Measurements from ENCODE around the gene PRPSAP1.

PRPSAP1 gene

DNA sequence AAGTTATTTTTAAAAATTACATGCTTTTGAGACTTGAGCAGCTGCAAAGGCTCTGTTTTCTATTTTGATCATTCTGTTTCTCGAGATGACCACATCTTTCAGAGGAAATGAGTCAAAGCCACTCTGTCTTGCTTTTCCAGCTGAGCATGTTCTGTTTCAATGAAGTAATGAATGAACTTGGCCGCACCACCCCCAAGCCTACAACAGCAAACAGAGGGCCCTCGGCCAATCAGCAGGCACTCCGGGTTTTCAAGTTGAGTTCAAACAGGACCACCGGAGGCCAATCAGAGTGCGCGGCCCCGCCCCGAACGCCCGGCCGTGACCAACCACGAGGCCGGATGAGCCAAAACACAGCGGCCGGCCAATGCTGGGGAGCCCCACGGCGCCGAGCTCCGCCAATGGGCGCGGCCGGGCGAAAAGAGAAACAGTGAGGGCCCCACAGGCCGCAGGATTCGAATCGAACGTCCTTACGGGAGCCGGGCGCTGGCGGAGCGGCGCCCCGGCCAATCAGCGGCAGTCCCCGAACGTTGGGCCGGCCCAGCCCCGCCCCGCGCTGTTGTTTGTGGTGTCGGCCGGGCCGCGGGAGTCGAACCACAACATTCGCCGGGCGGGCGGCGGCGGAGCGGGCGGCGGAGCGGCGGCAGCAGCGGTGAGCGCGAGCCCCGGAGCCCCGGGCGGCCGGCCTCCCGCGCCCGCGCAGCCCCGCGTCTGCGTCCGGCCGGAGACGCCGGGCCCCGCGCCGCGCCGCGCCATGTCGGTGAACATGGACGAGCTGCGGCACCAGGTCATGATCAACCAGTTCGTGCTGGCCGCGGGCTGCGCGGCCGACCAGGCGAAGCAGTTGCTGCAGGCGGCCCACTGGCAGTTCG is 88.7 kb downstream of the PRPSAP1 start, which contains the start of gene UBALD2:
Gene UBALD2, plus strand, starts transcription at position 594 of the 869 bp plus-strand sequence. Its CDS starts 158 bp downstream, at position 752.
- peak; percentile 100 for DNase-seq (ENCODE audit: low read depth)

- no peak for DNase-seq (ENCODE audit: low read depth)
Observed at GRCh38 chr17:76264425-76264754, 89.3 kb downstream of the PRPSAP1 start.

DNA sequence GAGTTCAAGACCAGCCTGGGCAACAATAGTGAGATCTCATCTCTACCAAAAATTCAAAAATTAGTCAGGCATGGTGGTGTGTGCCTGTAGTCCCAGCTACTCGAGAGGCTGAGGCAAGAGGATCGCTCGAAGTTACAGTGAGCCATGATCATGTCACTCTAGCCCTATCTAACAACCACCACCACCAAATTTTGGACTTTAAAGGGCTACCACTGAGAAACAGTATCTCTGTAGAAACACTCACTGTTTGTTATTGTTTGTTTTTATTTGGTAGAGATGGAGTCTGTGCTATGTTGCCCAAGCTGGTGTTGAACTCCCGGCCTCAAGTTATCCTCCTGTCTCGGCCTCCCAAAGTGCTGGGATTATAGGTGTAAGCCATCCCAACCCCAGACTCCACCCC is 89.8 kb downstream of the PRPSAP1 start:
- no peak for DNase-seq (ENCODE audit: low read depth)

GRCh38 chr17:76262732-76263344 is 90.9 kb downstream of the PRPSAP1 start:
- no peak for DNase-seq (ENCODE audit: low read depth)

DNA sequence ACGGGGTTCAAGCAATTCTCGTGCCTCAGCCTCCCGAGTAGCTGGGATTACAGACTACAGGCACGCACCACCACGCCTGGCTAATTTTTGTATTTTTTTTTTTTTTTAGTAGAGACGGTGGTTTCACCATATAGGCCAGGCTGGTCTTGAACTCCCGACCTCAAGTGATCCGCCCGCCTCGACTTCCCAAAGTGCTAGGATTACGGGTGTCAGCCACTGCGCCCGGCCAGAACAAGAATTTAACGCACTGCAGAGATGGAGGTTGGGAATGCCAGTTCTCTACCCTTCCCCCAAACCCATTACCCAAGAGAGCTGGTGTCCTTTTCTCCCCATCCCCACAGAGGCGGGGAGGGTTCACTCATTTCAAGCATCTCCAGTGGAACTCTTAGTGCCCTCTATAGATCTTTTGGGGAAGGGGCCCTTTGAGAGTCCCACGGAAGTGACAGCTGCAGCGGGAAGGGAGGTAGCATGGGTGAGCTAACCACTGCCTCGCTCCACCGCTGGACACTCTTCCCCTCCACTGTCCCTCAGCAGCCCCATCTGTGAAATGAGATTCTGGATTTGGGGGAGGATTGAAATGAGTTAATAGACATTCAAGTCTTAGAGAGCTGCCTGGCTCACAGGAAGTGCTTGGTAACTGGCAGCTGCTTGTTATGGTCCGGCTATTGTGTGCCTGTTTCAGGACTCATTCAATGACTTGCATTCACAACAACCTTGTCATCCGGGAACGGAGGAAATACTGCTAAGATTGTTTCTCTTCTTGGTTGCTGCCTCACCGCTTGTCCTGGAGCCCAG is 92.1 kb downstream of the PRPSAP1 start:
- DNase-seq (ENCODE audit: low read depth): peak; percentile 39

GRCh38 chr17:76260669-76261068 is 93.0 kb downstream of the PRPSAP1 start:
- DNase-seq (ENCODE audit: low read depth): no peak

- DNase-seq (ENCODE audit: low read depth): no peak
Observed at GRCh38 chr17:76260220-76260619, 93.5 kb downstream of the PRPSAP1 start.
